ENCODE measurements around the gene PDE6D. TPM values are rescaled to one million over a fixed set of nuclear protein-coding genes. Genes with fewer than 3 reads are reported as not detected.

Gene PDE6D
- total and polyA plus RNA-seq, 2 of the 13 experiments (the other 11 are each of a cell fraction or from before 2014, with no cell fraction given): 14.1 to 23.2 TPM

- TF ChIP-seq KAT7 (CRISPR knock-in tag; IDR thresholded peaks at IDR 0.05; ENCODE audit: borderline replicate concordance): peak; percentile 67; the same call in 1 of the 2 replicates
- peak; percentile 15 for TF ChIP-seq SALL2 (CRISPR knock-in tag; IDR thresholded peaks at IDR 0.05)
- TF ChIP-seq ZNF275 (CRISPR knock-in tag; IDR thresholded peaks at IDR 0.05; ENCODE audit: borderline replicate concordance): peak; percentile 70; the same call in 1 of the 2 replicates
- TF ChIP-seq HOMEZ (CRISPR knock-in tag; IDR thresholded peaks at IDR 0.05; ENCODE audit: low read depth): peak; percentile 50; the same call in 1 of the 2 replicates
- TF ChIP-seq NFKB2 (CRISPR knock-in tag; IDR thresholded peaks at IDR 0.05; ENCODE audit: borderline replicate concordance): peak; percentile 84; the same call in 1 of the 2 replicates
- TF ChIP-seq KLF16 (CRISPR knock-in tag; IDR thresholded peaks at IDR 0.05): peak in 1 of 2 experiments; percentile 88; a peak in 2 of 4 replicates
- no peak for TF ChIP-seq IKZF1 (IDR thresholded peaks at IDR 0.05)
- TF ChIP-seq WIZ (CRISPR knock-in tag; IDR thresholded peaks at IDR 0.05): no peak
- no peak for TF ChIP-seq BHLHE40 (IDR thresholded peaks at IDR 0.05; ENCODE audit: low read length)
- peak; percentile 82; the same call in 1 of the 2 replicates for TF ChIP-seq ZNF558 (CRISPR knock-in tag; IDR thresholded peaks at IDR 0.05; ENCODE audit: borderline replicate concordance)
- TF ChIP-seq NFRKB (IDR thresholded peaks at IDR 0.05): no peak
- TF ChIP-seq IRF2 (CRISPR knock-in tag; IDR thresholded peaks at IDR 0.05): 0 out of 2 replicates have a peak, but pooled peaks have one; percentile 66
- TF ChIP-seq ZBTB20 (CRISPR knock-in tag; IDR thresholded peaks at IDR 0.05; ENCODE audit: borderline replicate concordance, low read depth): no peak; the same call in 1 of the 2 replicates
- 0 out of 2 replicates have a peak, but pooled peaks have one; percentile 21 for TF ChIP-seq GMEB1 (CRISPR knock-in tag; IDR thresholded peaks at IDR 0.05; ENCODE audit: borderline replicate concordance)
- TF ChIP-seq ZNF281 (CRISPR knock-in tag; IDR thresholded peaks at IDR 0.05; ENCODE audit: borderline replicate concordance): peak; percentile 97
- TF ChIP-seq SNAPC5 (CRISPR knock-in tag; IDR thresholded peaks at IDR 0.05; ENCODE audit: borderline replicate concordance): 0 out of 2 replicates have a peak, but pooled peaks have one; percentile 61
- TF ChIP-seq POLR2AphosphoS2 (IDR thresholded peaks at IDR 0.05; ENCODE audit: low read depth, low read length): peak; percentile 66; the same call in 1 of the 2 replicates
- peak; percentile 45 for TF ChIP-seq MXD1 (CRISPR knock-in tag; IDR thresholded peaks at IDR 0.05)
- no peak; the same call in 1 of the 2 replicates for TF ChIP-seq ZNF430 (CRISPR knock-in tag; IDR thresholded peaks at IDR 0.05)
Observed at GRCh38 chr2:231707927-231708772, 72.9 kb downstream of the PDE6D start, which contains the start of gene PTMA (continued).
